22Rv1 (cell line): ENCODE measurements around the gene CPNE2.

ENCODE experiments used
- CTCF ChIP-seq: fragments of 450-650 bp; IDR thresholded peaks from 2 replicates; pipeline ENCODE4 v1.5.1; 2017; ENCODE audit warnings: mild to moderate bottlenecking
- ZFX ChIP-seq: fragments of 450-650 bp; IDR thresholded peaks from 2 replicates; pipeline ENCODE4 v1.6.1; 2017; ENCODE audit warnings: antibody characterized with exemption, borderline replicate concordance

- no peak for TF ChIP-seq CTCF
- no peak for TF ChIP-seq ZFX
These were observed 100.5 kb downstream of the CPNE2 start for GRCh38 chr16:57192720-57193486.
